Panc1 (cell line): ENCODE data around the gene SCN9A. TPM values are rescaled to one million over a fixed set of nuclear protein-coding genes. Genes with fewer than 3 reads are reported as not detected.

Experiments used
- ATAC-seq: fragments of 200-7000 bp; cut with Tn5 transposase; 2 replicates; pipeline ENCODE4 v1.9.1; 2020; ENCODE audit warnings: mild to moderate bottlenecking, moderate library complexity
- BruUV-seq: library from RNA; stranded (reverse); fragments of 400-500 nt; replicated peaks from 2 replicates; lab custom pipeline; 2021; lab: Mats Ljungman, UMichigan
- CTCF ChIA-PET: fragments of 300-600 bp; sonication (Branson Sonifier 250); formaldehyde crosslinking; loops from one replicate; lab custom pipeline; 2022; ENCODE audit warnings: antibody characterized with exemption; lab: Charles Lee
- POLR2A ChIA-PET: fragments of 300-600 bp; sonication (Branson Sonifier 250); formaldehyde crosslinking; loops from one replicate; lab custom pipeline; 2022; ENCODE audit warnings: antibody characterized with exemption; lab: Charles Lee
- DNase-seq: peaks from one replicate; pipeline ENCODE4 v3.0.0-alpha.2; 2010; ENCODE audit warnings: low read depth, low spot score
- H3K27ac ChIP-seq: 2 replicates; pipeline ENCODE4 v1.5.1; 2011; ENCODE audit warnings: mild to moderate bottlenecking, low read length, inconsistent platforms
- H3K27me3 ChIP-seq: fragments of 200-500 bp; sonication (Bioruptor generic); 2 replicates; pipeline ENCODE4 v1.6.0; 2014; ENCODE audit warnings: low read length, inconsistent platforms; ENCODE audit not compliant: control insufficient read depth, insufficient read depth
- H3K36me3 ChIP-seq: fragments of 200-500 bp; sonication (Bioruptor generic); 2 replicates; pipeline ENCODE4 v1.5.1; 2014; ENCODE audit warnings: inconsistent platforms, mild to moderate bottlenecking, low read length, moderate library complexity; ENCODE audit not compliant: control insufficient read depth, insufficient read depth
- H3K4me1 ChIP-seq: 2 replicates; pipeline ENCODE4 v1.5.1; 2011; ENCODE audit warnings: inconsistent platforms, mild to moderate bottlenecking, low read length, moderate library complexity; ENCODE audit not compliant: control insufficient read depth, insufficient read depth
- H3K4me3 ChIP-seq, 2 experiments: 2 replicates each; pipeline ENCODE4 v1.5.1; 2011 to 2012; ENCODE audit warnings: low read depth in 2 of 2, low read length in 2 of 2, mild to moderate bottlenecking in 2 of 2, inconsistent platforms in 1 of 2, moderate library complexity in 1 of 2
- H3K9me3 ChIP-seq: fragments of 200-500 bp; sonication (Bioruptor generic); 2 replicates; pipeline ENCODE4 v1.5.1; 2014; ENCODE audit warnings: low read depth, mild to moderate bottlenecking, inconsistent platforms, low read length, moderate library complexity; ENCODE audit not compliant: control insufficient read depth, insufficient read depth
- CTCF ChIP-seq: fragments of 450-650 bp; IDR thresholded peaks from 2 replicates; pipeline ENCODE4 v1.5.1; 2017; ENCODE audit warnings: mild to moderate bottlenecking
- POLR2AphosphoS5 ChIP-seq: IDR thresholded peaks from 2 replicates; pipeline ENCODE4 v1.6.1; 2012; ENCODE audit warnings: mild to moderate bottlenecking, low read depth, low read length, moderate library complexity
- SIN3A ChIP-seq: IDR thresholded peaks from 2 replicates; pipeline ENCODE4 v1.6.1; 2012; ENCODE audit warnings: low read depth, mild to moderate bottlenecking, low read length, moderate library complexity, borderline replicate concordance; ENCODE audit not compliant: insufficient read depth
- TCF7L2 ChIP-seq: IDR thresholded peaks from 2 replicates; pipeline ENCODE4 v1.6.1; 2011; ENCODE audit warnings: mild to moderate bottlenecking, low read depth, low read length, inconsistent platforms
- in situ Hi-C: cut with HindIII; loops from 2 replicates; pipeline ENCODE4 v1.10.0; 2016; ENCODE audit warnings: low sequenced_read_pairs, low pct_unique_long_range_greater_than_20kb
- intact Hi-C: fragments of 100-400 bp; cut with micrococcal nuclease; formaldehyde crosslinking; loops from one replicate; pipeline ENCODE4 v1.10.0; 2022; ENCODE audit not compliant: unreplicated experiment
- total RNA-seq: library from RNA; stranded (reverse); gene quantifications from one replicate; pipeline ENCODE4 v1.2.1, GENCODE V29; 2021; ENCODE audit not compliant: unreplicated experiment
- TF ChIP-seq, protein P1 (sequence below), 2 experiments: IDR thresholded peaks; 2 replicates each; pipeline ENCODE4 v1.6.1; 2011 to 2012; ENCODE audit warnings: low read depth in 2 of 2, control low read depth in 1 of 2, low read length in 1 of 2, mild to moderate bottlenecking in 1 of 2, moderate library complexity in 1 of 2; ENCODE audit not compliant: insufficient read depth in 1 of 2

The SCN9A gene
- total RNA-seq, 1 experiment from 2014 or later = 0.10 TPM

GRCh38 chr2:166156985-166157490 is 218.7 kb downstream of the SCN9A start:
- Histone ChIP-seq H3K9me3 (no peaks in the 10 kb centered on the region), H3K27me3 (no peaks in the 10 kb centered on the region), H3K4me1 (no peaks in the 10 kb centered on the region), H3K27ac (no peak overlapping the region), H3K36me3 (no peaks in the 10 kb centered on the region), H3K4me3 (no peak overlapping the region)
- POLR2A ChIA-PET = no interaction called here
- CTCF ChIA-PET = interaction anchor here (0.6 kb wide), 1 partner anchor 101 kb away, joined by 3 read pairs; no protein-coding TSS in a partner anchor
- intact Hi-C loops (no loop called here), in situ Hi-C loops (no loop called here)
- no TSS peak for BruUV-seq
- no peak for DNase-seq
- no peak for ATAC-seq
- TF ChIP-seq CTCF = no peak
- TF ChIP-seq TCF7L2 = no peak
- TF ChIP-seq SIN3A = no peak
- TF ChIP-seq POLR2AphosphoS5 = no peak
- TF ChIP-seq, protein P1, sequence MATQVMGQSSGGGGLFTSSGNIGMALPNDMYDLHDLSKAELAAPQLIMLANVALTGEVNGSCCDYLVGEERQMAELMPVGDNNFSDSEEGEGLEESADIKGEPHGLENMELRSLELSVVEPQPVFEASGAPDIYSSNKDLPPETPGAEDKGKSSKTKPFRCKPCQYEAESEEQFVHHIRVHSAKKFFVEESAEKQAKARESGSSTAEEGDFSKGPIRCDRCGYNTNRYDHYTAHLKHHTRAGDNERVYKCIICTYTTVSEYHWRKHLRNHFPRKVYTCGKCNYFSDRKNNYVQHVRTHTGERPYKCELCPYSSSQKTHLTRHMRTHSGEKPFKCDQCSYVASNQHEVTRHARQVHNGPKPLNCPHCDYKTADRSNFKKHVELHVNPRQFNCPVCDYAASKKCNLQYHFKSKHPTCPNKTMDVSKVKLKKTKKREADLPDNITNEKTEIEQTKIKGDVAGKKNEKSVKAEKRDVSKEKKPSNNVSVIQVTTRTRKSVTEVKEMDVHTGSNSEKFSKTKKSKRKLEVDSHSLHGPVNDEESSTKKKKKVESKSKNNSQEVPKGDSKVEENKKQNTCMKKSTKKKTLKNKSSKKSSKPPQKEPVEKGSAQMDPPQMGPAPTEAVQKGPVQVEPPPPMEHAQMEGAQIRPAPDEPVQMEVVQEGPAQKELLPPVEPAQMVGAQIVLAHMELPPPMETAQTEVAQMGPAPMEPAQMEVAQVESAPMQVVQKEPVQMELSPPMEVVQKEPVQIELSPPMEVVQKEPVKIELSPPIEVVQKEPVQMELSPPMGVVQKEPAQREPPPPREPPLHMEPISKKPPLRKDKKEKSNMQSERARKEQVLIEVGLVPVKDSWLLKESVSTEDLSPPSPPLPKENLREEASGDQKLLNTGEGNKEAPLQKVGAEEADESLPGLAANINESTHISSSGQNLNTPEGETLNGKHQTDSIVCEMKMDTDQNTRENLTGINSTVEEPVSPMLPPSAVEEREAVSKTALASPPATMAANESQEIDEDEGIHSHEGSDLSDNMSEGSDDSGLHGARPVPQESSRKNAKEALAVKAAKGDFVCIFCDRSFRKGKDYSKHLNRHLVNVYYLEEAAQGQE (IDR thresholded peaks at IDR 0.05; ENCODE audit: insufficient read depth in 1 of 2, low read depth in 2 of 2, low read length in 1 of 2) = no peak

DNA sequence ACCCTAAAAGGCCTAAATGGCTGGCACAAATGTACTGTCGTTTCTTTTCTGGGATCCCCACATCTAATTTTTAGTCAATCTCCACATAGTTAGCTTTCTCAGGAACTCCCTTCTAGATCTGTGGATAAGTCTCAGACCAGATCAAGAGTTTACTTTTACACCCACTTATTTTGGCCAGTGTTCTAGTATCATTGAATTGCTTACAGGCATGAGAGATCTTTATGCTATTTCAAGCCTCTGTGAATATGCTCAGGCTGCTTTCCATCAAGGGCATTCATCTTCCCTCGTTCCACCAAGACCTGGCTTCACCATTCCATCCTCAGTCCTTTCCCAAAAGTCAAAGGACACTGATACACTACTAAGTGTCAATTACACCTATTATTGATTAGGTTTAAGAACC is 220.2 kb downstream of the SCN9A start:
- Histone ChIP-seq H3K4me1 (no peaks in the 10 kb centered on the region), H3K36me3 (no peaks in the 10 kb centered on the region), H3K4me3 (no peak overlapping the region), H3K27me3 (no peaks in the 10 kb centered on the region), H3K27ac (no peak overlapping the region), H3K9me3 (no peaks in the 10 kb centered on the region)
- ATAC-seq (no peak), DNase-seq (no peak)
- intact Hi-C loops (no loop called here), in situ Hi-C loops (no loop called here)
- POLR2A ChIA-PET = no interaction called here
- no TSS peak for BruUV-seq
- TF ChIP-seq POLR2AphosphoS5 = no peak
- TF ChIP-seq, protein P1 (IDR thresholded peaks at IDR 0.05; ENCODE audit: insufficient read depth in 1 of 2, low read depth in 2 of 2, low read length in 1 of 2) = no peak
- no peak for TF ChIP-seq TCF7L2
- CTCF ChIA-PET = no interaction called here
